SK-N-MC (cell line): ENCODE measurements around the gene C2orf74.

Source experiments
- FOXP2 ChIP-seq: optimal IDR thresholded peaks from 2 replicates; pipeline ENCODE3; 2011; ENCODE audit warnings: mild to moderate bottlenecking, moderate library complexity; ENCODE audit not compliant: insufficient read depth; ENCODE audit errors: extremely low read length, control extremely low read depth
- POLR2AphosphoS5 ChIP-seq: IDR thresholded peaks from 2 replicates; pipeline ENCODE4 v1.6.1; 2012; ENCODE audit warnings: mild to moderate bottlenecking, low read depth, low read length, borderline replicate concordance

- TF ChIP-seq POLR2AphosphoS5 (no peak), FOXP2 (no peak)
Measured at GRCh38 chr2:61151436-61151835, 10.6 kb upstream of the C2orf74 start.
